DMS53 (cell line): ENCODE results near the gene IFITM2.
"Not testable (repeated sequence)": the region's sequence is repeated elsewhere in the genome, so short reads cannot be mapped to it uniquely, and the experiment has no call there.

ENCODE experiments used
- DNase-seq: peaks from one replicate; lab custom pipeline; 2025; lab: John Stamatoyannopoulos, UW

Gene IFITM2

GRCh38 chr11:342328-342727 lies 34.7 kb downstream of the IFITM2 start:
- DNase-seq: no peak

GRCh38 chr11:344836-345578 lies 37.4 kb downstream of the IFITM2 start:
- DNase-seq: no peak

DNA sequence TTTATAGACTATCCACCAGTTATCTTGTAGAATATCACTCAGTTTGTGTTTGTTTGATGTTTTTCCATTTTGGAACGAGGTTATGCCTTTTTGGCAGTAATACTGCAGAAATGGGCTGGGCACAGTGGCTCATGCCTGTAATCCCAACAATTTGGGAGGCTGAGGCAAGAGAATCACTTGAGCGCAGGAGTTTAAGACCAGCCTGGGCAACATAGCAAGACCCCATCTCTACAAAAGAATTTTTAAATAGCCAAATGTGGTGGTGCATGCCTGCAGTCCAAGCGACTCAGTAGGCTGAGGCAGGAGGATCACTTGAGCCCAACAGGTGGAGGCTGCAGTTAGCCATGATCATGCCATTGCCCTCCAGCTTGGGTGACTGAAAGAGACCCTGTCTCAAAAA lies 38.9 kb downstream of the IFITM2 start:
- no peak for DNase-seq

DNA sequence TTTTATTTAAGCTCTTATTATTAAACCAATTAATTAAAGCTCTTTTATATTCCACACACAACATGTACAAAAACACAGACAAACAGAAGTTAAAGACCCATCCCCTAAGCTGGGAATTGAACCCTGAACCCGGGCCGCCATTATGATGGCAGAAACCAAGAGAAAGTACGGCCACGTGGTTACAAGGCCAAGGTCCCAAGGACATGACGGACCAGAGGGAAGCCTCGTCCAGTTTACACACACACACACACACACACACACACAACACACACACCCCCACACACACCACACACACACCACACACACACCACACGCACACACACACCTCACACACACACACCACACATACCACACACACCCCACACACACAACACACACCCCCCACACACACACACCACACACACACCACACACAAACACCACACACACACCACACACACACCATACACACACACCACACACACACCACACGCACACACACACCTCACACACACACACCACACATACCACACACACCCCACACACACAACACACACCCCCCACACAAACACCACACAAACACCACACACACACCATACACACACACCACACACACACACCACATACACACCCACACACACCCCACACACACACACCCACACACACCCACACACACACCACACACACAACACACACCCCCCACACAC lies 41.8 kb downstream of the IFITM2 start:
- not testable (repeated sequence) for DNase-seq

DNA sequence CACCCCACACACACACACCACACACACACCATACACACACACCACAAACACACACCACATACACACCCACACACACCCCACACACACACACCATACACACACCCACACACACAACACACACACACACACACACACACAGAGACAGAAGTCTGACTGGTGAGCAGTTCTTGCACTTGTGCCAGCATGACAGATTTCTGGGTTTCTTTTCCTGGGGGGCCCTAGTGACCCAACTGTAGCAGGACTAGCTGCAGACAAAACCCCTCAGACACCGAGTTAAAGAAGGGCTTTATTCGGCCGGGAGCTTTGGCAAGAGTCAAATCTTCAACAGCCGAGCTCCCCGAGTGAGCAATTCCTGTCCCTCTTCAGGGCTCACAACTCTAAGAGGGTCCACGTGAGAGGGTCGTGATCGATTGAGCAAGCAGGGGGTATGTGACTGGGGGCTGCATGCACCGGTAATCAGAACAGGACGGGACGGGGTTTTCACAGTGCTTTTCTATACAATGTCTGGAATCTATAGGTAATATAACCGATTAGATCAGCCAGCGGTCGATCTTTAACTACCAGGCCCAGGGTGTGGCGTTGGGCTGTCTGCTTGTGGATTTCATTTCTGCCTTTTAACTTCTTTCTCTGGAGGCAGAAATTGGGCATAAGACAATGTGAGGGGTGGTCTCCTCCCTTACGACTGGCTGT lies 42.6 kb downstream of the IFITM2 start:
- DNase-seq: not testable (repeated sequence)

GRCh38 chr11:350723-351255 lies 43.2 kb downstream of the IFITM2 start:
- DNase-seq: no peak

DNA sequence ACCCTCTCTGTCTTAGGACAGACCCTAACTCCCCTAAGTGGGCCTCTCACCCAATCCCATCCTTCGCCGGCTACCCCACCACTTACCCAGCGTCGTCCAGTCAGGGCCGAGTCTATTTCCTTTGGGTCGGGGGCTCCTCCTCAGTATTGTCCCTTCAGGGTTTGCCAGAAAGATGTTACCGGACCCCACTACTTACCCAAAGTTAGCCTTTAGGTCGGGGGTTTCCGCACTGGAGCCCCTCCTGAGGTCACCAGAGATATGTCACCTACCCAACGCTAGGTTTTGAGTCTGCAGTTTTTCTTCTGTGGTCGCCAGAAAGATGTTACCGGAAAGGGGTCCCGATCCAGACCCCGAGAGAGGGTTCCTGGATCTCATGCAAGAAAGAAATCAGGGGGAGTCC lies 43.8 kb downstream of the IFITM2 start:
- DNase-seq: no peak

- DNase-seq: no peak
Measured at GRCh38 chr11:352456-353031, 44.9 kb downstream of the IFITM2 start.

DNA sequence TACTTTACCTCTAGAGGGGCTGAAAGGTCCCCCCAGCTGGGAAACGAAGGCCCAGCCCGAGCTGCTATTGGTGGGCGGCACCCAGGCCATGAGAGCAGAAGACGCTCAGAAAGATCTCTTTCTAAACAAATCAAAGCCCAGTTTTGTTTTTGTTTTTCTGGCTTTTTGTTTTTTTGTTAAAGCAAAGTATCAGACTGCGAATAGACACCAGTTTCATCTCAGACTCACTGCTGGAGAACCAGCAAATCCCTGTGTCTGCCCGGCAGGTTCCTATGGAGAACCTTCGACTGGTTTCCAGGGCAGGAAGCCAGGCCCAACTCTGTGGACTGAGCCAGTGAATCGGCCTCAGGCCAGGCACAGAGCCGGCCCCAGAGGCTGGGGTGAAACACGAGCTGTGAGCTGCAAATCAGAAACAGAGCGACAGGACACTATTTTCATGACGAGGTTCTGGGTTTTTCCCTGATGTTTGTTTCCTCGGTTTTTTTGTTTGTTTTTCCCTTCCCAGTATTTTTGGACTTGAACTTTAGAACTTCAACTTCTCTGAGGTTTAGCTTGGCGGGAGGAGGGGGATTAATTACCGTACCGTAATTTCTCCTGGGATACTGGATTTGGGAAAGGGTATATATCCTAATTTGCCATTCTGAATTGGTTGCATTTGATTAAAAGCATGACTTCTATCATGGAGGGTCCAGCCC lies 45.7 kb downstream of the IFITM2 start:
- no peak for DNase-seq

DNA sequence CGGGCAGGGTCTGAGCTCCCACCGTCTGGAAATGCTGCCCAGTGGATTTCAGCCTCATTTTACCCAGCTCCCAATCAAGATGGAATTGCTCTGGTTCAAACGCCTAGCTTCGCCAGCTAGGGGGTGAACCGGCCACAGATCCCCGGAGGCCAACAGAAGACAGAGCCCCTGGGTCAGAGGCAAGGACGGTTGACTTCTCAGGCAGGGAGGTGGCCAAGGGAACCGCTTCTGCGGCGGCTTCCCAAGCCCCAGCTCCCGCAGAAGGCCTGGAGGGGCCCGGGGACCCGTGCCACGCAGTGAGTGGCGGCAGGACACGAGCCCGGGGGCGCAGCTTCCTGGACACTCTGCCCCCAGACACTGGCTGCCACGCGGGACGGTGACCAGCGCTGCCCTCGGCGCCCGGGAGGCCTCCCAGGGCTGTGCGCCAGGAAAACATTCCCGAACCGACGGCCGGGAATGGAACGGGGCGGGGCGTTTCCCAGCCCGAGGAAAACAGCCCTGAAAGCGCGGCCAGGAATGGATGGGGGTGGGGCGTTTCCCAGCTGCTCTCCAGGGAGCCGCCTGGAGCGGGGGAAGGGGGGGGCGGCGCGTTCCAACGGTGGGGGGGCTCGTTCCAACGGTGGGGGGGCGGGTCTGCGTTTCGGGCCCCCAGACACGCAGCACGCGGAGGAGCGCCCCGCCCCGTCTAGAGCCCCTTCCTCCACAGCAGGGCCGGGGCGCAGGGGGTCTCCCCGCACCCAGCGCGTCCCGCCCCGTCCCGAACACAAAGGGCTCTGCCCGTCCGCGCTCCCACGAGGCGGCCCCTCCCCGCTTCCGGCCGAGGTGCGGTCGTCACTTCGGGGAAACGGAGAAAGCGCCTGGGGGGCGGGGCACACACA lies 48.2 kb downstream of the IFITM2 start:
- peak; percentile 89 for DNase-seq

DNA sequence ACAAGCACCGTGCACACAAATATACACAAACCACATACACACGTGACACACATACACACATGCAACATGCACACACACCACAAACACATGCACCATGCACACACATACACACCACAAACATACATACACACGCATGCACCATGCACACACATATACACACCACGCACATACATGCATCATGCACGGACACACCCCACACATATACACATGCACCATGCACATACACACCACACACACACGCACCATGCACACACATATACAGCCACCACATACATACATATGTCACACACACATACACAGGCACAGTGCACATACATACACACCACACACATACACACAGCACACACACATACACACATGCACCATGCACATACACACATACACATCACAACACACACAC lies 49.0 kb downstream of the IFITM2 start:
- no peak for DNase-seq

DNA sequence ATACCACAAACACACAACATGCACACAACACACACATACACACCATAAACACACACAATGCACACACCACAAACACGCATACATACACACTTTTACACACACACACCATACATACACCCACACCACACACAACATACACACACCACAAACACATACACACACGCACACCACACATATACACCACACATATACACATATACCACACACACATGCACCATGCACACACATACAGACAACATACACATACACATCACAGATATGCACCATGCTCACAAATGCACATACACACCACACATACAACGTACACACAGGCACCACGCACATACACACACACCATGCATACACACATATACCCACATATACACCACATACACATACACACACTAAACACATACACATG lies 50.0 kb downstream of the IFITM2 start:
- no peak for DNase-seq

- peak; percentile 60 for DNase-seq
Measured at GRCh38 chr11:358129-358800, 50.6 kb downstream of the IFITM2 start.
